OCI-M2 (cell line): ENCODE data around the gene SGPP1.
"Not testable (repeated sequence)": the region's sequence is repeated elsewhere in the genome, so short reads cannot be mapped to it uniquely, and the experiment has no call there.

Source experiments
- DNase-seq: peaks from one replicate; lab custom pipeline; 2025; ENCODE audit not compliant: unreplicated experiment; lab: John Stamatoyannopoulos, UW

SGPP1 gene

DNA sequence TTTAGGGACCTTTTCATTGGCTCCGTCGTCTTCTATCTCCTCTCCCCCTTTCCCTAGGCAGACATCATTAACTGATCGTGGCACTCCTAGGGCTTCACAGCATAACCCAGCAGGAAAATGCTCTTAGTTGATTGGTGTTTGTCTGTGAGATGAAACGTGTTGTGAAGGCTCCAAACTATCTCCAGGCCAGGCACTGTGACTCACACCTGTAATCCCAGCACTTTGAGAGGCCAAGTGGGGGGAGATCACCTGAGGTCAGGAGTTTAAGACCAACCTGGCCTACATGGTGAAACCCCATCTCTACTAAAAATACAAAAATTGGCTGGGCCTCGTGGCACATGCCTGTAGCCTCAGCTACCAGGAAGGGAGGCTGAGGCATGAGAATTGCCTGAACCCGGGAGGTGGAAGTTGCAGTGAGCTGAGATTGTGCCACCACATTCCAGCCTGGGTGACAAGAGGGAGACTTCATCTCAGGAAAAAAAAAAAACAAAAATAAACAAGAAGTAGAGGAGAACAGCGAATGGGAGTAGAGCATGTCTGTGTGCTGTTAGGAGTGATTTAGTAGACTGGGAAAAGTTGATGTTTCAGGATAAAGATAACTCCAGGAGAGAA lies 53.9 kb downstream of the SGPP1 start:
- no peak for DNase-seq

- DNase-seq: no peak
These were observed 54.6 kb downstream of the SGPP1 start for GRCh38 chr14:63673255-63673654.

DNA sequence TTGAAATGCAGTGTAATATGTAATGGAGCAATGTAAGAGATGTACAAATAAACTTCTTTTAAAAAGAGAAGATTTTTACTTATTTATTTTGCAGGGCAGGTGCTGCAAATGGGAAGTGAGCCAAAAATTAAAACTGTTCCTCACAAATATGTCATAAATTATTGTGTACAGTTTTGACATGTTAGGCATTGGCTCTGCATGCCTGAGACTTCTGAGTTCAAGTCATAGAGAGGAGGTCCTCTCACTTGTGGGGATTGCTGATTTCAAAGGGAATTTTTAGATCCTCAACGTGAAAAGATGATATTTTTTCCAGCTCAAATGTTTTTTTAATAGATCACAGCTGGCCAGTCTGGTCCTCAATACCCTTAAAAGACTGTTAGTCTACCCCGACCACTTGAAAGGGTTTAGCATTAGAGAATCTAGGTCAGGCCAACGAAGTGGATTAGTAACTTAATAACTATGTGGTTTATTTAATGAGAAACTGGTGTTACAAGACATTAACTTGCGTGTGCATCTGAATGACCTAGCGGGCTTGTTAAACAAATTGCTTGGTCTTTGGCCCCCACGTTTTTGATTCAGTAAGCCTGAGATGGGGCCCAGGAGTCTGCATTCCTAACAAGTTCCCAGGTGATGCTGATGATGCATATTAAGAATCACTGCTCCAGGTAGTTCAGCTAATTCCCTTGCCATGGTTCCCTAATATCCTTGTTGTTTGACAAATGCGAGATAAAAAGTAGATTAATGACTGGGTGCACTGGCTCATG lies 55.3 kb downstream of the SGPP1 start:
- no peak for DNase-seq

GRCh38 chr14:63671987-63672386 lies 55.9 kb downstream of the SGPP1 start:
- no peak for DNase-seq

DNA sequence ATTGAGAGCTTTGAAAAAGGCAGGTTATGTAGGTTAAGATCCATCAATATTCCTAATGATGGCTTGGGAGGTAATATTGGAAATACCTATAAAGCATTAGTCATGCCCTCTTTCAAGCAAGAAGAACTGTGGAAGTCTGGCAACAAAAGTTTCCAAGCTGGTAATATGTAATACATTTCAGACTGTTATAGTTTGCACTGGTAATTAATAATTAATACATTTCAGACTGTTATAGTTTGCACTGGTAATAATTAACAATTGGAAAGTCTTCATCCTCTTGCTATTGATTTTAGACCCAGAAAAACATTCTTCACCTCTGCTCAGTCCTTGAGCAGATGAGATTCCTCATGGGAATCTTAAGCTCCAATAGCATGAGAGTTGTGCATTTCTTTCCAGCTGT lies 57.2 kb downstream of the SGPP1 start:
- DNase-seq: no peak

- no peak for DNase-seq
These were observed 61.5 kb downstream of the SGPP1 start for GRCh38 chr14:63666335-63666734.

DNA sequence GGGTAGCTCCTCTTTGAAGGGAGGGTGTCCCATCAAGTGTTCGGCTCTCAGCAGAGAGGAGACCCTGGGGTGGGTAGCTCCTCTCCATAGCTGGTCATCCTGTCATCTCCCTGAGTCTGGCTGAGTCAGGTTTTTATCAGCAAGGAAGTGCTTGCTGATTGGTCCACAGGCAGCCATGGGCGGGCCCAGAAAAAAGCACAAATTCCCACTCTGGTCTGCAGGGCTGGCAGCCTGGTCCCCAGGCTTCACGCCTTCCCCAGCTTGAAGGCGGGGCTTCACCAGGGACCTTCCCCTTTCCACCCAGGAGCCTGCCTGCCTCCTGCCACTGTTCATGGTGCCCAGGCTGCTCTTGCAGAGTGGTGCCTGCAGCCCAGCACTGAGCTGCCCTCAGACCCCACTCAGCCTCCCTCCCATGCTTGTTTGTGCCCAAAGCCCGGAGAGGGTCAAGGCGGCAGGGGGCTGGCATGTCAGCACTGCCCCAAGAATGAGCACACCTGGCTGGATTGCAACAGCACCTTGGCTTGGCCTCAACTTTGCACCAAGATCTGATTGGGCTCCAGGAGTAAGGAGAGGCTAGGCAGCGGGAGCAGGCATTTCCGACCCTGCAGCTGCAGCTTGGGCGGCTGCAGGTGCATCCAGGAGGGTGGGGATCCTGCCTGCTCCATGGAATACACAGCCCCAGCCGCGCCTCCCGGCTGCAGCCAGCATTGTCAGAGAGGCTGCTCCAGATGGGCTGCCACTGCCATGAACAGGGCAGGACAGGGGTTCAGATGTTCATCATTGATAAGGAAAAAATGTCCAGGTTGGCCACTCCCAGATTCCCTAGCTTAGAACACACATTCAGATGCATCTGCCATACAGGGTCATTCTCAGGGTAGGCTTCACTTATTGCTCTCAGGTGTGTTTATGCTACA lies 64.2 kb downstream of the SGPP1 start:
- no peak for DNase-seq

DNA sequence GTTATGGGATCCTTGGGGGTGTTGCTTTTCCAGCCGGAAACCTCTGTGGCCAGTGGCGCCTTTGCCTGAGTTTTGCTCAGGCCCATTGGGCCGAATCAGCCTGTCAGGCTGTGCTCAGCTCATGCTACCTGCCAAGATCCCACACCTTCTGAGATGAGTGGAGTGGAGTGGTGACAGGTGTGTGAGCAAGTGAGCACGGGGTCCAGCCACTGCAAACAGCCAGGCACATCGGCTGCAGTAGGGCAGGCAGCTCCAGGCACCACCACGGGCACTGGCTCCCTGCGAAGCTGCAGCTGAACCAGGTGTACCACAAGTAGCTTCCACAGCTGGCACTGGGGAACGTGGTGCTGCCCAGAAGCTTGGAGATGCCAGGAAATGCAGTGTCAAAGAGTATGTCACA lies 65.1 kb downstream of the SGPP1 start:
- no peak for DNase-seq

DNA sequence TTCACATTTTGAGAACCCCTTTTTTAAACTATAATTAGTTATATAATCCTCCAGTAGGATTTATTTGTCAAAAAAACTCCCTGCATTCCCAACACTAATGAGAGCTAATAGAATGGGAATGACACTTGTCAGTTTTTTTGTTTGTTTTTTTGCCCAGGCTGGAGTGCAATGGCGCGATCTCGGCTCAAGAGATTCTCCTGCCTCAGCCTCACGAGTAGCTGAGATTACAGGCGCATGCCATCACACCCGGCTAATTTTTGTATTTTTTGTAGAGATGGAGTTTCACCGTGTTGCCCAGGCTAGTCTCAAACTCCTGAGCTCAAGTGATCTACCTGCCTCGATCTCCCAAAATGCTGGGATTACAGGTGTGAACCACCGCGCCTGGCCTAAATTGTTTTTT lies 66.0 kb downstream of the SGPP1 start:
- DNase-seq: not testable (repeated sequence)

DNA sequence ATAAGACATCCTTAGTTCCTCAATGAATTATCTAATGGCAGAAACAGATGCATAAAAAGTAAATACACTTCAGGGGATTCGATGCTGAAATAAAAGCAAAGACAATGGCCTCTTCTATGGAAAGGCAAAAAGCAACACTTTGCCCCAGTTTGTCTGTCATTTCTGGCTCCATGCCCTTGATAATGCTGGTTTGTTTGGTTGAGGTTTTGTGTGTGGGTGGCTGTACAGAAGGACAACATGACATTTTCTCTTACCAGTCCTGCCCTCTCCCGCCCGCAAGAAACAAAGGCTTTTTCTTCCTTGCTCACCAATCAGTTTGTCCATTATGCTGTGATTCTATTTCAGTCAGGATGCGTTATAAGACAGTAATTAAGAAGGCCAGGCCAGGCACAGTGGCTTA lies 68.1 kb downstream of the SGPP1 start:
- no peak for DNase-seq

DNA sequence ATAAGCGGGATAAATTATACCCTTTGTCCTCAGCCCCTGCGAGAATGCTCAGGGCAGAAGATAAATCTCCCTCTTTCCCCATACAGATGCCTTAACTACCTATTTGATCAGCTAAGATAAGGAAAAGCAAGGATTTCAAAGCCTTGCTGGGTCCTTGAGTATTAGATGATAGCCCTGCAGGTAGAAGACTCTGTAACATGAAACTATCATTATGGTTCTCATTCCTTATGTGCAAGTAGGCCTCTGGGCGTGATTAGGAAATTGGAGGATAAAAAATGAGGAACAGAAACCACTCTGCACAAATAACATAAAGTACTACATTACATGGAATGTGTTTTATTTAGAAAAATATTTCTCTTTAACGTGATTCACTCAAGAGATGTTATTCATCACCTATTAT lies 71.7 kb downstream of the SGPP1 start:
- DNase-seq: no peak

- no peak for DNase-seq
These were observed 72.9 kb downstream of the SGPP1 start for GRCh38 chr14:63654936-63655335.

DNA sequence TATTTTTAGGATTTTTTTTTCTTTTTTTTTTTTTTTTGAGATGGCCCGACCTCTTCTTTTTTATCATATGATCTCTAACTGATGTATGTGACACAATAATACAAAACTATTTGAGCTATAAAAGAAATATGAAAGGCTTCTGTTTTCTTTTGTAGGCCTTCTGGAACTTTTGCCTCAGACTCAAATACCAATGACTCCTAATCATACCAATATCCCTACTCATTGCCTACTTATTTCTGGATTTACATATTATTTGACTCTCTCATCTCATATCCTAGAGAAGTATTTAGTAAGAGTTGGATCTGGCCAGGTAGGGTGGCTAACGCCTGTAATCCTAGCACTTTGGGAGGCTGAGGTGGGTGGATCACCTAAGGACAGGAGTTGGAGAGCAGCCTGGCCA lies 73.5 kb downstream of the SGPP1 start:
- DNase-seq: no peak

GRCh38 chr14:63652406-63652805 lies 75.5 kb downstream of the SGPP1 start:
- DNase-seq: no peak

GRCh38 chr14:63650256-63650952 lies 77.5 kb downstream of the SGPP1 start:
- DNase-seq: no peak

GRCh38 chr14:63647696-63648410 lies 80.0 kb downstream of the SGPP1 start:
- no peak for DNase-seq

DNA sequence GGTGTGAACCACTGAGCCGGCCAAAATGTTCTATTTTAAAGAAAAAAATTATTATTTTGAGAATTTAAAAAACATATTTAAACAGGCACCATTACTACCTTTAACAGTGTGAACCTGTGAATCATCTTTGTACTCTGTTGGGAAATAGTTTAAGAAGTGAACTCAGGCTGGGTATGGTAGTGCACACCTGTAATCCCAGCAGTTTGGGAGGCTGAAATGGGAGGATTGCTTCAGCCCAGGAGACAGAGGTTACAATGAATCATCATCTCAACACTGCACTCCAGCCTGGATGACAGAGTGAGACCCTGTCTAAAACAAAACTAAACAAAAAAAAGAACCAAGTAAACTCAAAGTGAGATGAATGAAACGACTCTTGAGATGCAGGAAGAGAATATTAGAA lies 83.1 kb downstream of the SGPP1 start:
- DNase-seq: no peak

DNA sequence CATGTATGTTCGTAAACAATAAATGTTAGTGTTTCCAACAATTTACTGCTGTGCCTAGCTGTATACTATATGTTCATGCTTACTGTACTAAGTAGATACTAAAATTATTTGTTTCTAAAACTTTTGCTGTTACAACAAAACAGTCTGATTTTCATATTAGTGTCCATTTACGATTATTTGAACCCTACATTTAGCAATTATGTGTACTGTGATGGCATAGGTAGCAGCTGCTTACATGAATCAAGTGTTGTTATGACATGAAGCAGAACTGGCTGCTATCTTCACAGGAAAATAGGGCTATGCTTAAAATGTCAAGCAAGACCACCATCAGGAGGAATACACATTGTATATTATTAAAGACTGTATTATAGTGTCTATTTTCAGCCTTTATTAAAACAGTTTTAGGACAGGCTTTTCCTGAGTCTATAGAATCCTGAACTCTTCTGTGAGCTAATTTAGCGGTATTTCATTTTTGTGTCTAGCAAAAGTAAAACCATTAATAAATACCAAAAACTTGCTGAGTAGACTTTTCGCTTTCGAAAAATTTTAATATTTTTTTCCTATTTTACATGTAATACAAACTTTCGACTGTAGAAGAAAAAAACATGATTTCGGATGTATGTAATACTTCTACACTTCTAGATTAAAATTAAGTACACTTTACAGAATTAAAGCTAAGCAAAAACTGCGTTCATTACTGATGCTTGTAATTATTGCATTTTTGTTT lies 85.0 kb downstream of the SGPP1 start:
- no peak for DNase-seq

DNA sequence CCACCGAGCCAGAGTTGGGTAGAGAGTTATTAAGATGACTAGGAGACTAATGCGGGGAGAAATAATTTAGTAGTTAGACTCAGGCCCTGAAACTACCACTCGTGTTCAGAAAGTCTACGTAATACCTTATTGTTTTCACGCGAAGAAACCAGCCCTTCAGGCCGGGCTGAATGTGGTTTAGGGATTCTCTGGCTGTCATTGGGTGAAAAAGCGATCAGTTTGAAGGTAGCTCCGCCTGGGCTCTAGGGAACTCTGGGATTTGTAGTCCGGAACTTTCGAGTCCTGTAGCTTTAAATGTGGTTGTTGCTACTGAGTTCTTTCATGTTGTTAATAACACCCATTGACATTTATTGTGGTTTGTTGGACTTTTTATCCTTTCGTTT lies 85.6 kb downstream of the SGPP1 start:
- DNase-seq: peak; percentile 97
